C4-2B (cell line): ENCODE data around the gene BMERB1.
"Not testable (repeated sequence)": the region's sequence is repeated elsewhere in the genome, so short reads cannot be mapped to it uniquely, and the experiment has no call there.

Experiments
- H3K27ac ChIP-seq: fragments of 450-650 bp; 2 replicates; pipeline ENCODE4 v1.5.1; 2017
- CTCF ChIP-seq: fragments of 450-650 bp; conservative IDR thresholded peaks from 2 replicates; pipeline ENCODE4 v1.5.1; 2017; ENCODE audit warnings: mild to moderate bottlenecking
- ZFX ChIP-seq: fragments of 450-650 bp; IDR thresholded peaks from 2 replicates; pipeline ENCODE4 v1.6.1; 2017

The BMERB1 gene

DNA sequence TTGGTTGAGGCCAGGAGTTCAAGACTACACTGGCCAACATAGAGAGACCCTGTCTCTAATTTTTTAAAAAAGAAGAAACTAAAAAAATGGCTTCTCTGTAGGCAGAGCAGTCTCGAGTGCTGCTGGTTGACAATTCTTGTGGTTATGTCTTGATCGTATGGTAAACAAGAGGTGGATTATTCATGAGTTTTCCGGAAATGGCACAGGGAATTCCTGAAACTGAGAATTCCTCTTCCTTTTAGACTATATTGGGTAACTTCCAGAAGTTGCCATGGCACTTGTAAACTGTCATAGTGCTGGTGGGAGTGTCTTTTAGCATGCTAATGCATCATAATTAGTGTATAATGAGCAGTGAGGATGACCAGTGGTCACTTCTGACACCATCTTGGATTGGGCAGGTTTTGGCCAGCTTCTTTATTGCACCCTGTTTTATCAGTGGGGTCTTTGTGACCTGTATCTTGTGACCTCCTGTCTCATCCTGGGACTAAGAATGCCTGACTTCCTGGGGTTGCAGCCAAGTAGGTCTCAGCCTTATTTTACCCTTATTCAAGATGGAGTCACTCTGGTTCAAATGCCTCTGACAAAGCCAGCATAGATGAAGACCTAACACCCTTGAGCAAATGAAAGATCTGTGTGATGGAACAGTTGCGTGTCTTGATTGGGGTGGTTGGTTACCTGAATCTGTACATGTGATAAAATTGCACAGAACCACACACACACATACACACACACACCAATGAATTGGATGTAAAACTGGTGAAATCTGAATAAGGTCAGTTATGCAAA lies 30.2 kb downstream of the BMERB1 start:
- no peak overlapping the region for H3K27ac ChIP-seq
- TF ChIP-seq ZFX (no peak), CTCF (no peak)

- H3K27ac ChIP-seq, result no peak overlapping the region
- TF ChIP-seq ZFX, result no peak
- TF ChIP-seq CTCF, result no peak
Observed at GRCh38 chr16:15466131-15466530, 31.7 kb downstream of the BMERB1 start.

DNA sequence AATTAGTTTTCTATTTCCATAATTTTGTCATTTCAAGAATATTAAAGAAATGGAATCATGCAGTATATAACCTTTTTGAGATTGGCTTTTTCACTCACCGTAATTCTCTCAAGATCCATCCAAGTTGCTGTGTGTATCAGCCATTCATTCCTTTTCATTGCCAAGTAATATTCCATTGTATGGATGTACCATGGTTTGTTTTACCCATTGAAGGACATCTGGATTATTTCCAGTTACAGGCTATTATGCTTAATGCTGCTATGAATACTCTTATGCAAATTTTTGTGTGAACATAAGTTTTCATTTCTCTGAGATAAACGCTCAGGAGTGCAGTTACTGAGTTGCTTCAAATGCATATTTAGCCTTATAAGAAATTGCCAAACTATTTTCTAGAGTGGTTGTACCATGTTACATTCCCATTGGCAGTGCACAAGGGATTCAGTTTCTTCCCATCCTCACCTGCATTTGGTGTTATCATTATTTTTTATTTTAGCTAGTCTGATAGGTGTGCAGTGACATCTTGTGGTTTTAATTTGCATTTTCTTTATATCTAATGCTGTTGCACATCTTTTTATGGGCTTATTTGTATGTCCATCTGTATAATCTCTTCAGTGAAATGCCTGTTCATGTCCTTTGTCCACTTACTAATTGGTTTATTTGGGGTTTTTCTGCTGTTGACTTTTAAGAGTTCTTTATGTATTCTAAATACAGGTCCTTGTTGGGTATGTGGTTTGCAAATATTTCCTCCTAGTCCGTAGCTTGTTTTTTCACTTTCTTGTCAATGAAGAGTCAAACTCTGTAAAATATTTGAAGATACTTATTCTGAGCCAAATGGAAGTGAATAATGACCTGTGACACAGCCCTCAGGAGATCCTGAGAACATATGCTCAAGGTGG lies 32.7 kb downstream of the BMERB1 start:
- H3K27ac ChIP-seq, result no peak overlapping the region
- peak; percentile 78 for TF ChIP-seq CTCF
- TF ChIP-seq ZFX, result no peak

DNA sequence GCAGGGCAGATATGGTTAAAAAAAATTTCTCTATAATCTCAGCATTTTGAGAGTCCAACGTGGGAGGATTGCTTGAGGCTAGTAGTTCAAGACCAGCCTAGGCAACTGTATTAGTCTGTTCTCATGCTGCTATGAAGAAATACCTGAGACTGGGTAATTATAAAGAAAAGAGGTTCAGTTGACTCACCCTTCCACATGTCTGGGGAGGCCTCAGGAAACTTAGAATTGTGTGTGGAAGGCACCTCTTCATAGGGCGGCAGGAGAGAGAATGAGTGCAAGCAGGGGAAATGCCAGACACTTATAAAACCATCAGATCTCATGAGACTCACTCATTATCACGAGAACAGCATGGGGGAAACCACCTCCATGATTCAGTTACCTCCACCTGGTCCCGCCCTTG lies 42.6 kb downstream of the BMERB1 start:
- H3K27ac ChIP-seq, result not testable (repeated sequence)

DNA sequence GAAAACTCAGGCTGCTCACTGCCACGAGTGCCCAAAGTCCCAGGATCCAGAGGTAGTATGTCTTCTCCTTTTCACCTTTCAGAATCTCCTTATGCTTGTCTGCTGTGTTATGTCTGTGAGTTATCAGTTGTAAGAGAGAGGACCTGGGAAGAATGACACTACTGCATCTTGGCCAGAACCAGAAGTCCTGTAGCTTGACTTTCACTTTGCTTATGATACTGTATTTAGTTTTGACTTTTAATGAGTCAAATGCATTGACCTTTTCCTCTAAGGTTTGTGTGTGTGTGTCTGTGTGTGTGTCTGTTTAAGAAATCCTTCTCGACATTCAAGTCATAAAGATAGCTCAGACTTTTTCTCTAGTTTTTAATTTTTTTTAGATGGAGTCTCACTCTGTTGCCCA lies 43.4 kb downstream of the BMERB1 start:
- no peak for TF ChIP-seq CTCF
- no peak for TF ChIP-seq ZFX
- no peak overlapping the region for H3K27ac ChIP-seq

GRCh38 chr16:15482068-15482747 lies 47.8 kb downstream of the BMERB1 start:
- no peak overlapping the region for H3K27ac ChIP-seq
- no peak for TF ChIP-seq CTCF
- TF ChIP-seq ZFX, result no peak

- TF ChIP-seq ZFX, result no peak
Observed at GRCh38 chr16:15482748-15483298, 48.4 kb downstream of the BMERB1 start.

GRCh38 chr16:15483857-15484256 lies 49.5 kb downstream of the BMERB1 start:
- no peak for TF ChIP-seq CTCF
- no peak for TF ChIP-seq ZFX
- no peak overlapping the region for H3K27ac ChIP-seq

More at GRCh38 chr16:15482748-15483298, 48.4 kb downstream of the BMERB1 start:
- no peak overlapping the region for H3K27ac ChIP-seq
